IMR-90 (cell line): ENCODE data around the gene HIGD1C. TPM values are rescaled to one million over a fixed set of nuclear protein-coding genes. Genes with fewer than 3 reads are reported as not detected.

Experiments
- ATAC-seq: fragments of 200-7000 bp; cut with Tn5 transposase; 2 replicates; pipeline ENCODE4 v1.9.1; 2020; ENCODE audit warnings: low read depth, mild to moderate bottlenecking, moderate library complexity
- BruUV-seq: library from RNA; stranded (reverse); fragments of 400-500 nt; replicated peaks from 2 replicates; lab custom pipeline; 2021; lab: Mats Ljungman, UMichigan
- CTCF ChIA-PET: fragments of 300-600 bp; formaldehyde crosslinking; extraction: SDS; loops from one replicate; lab custom pipeline; 2021; ENCODE audit warnings: antibody characterized with exemption; lab: Yijun Ruan, JAX
- POLR2A ChIA-PET: fragments of 300-600 bp; sonication (Branson Sonifier 250); formaldehyde crosslinking; loops from one replicate; lab custom pipeline; 2022; ENCODE audit warnings: antibody characterized with exemption; ENCODE audit not compliant: unreplicated experiment; lab: Charles Lee
- DNase-seq: peaks from one replicate; pipeline ENCODE4 v3.0.0; 2013
- H2AFZ ChIP-seq: replicated peaks from 2 replicates; pipeline ENCODE3; 2013; ENCODE audit warnings: low read length, mild to moderate bottlenecking; ENCODE audit not compliant: poor library complexity
- H2AK5ac ChIP-seq: 2 replicates; pipeline ENCODE4 v1.6.1; 2013; ENCODE audit warnings: low read depth, low read length, inconsistent platforms
- H2AK9ac ChIP-seq: replicated peaks from 2 replicates; pipeline ENCODE3; 2013; ENCODE audit warnings: mild to moderate bottlenecking, low read depth, low read length, moderate library complexity; ENCODE audit not compliant: poor library complexity
- H2BK120ac ChIP-seq: 2 replicates; pipeline ENCODE4 v1.6.1; 2013; ENCODE audit warnings: low read depth, low read length, inconsistent platforms
- H2BK15ac ChIP-seq: 3 replicates; pipeline ENCODE4 v1.6.1; 2013; ENCODE audit warnings: low read depth, low read length, inconsistent platforms
- H2BK20ac ChIP-seq: 2 replicates; pipeline ENCODE4 v1.6.1; 2013; ENCODE audit warnings: low read depth, mild to moderate bottlenecking, inconsistent platforms, low read length, moderate library complexity
- H2BK5ac ChIP-seq: 2 replicates; pipeline ENCODE4 v1.6.1; 2013; ENCODE audit warnings: mild to moderate bottlenecking, low read depth, low read length, inconsistent platforms; ENCODE audit not compliant: poor library complexity, severe bottlenecking
- H3K14ac ChIP-seq: replicated peaks from 2 replicates; pipeline ENCODE4 v1.6.1; 2013; ENCODE audit warnings: low read depth, low read length, inconsistent platforms
- H3K18ac ChIP-seq: 2 replicates; pipeline ENCODE4 v1.6.1; 2013; ENCODE audit warnings: low read depth, low read length, control low read depth
- H3K23ac ChIP-seq: 2 replicates; pipeline ENCODE4 v1.6.1; 2013; ENCODE audit warnings: low read depth, low read length, inconsistent platforms
- H3K27ac ChIP-seq: 2 replicates; pipeline ENCODE4 v1.5.1; 2013; ENCODE audit warnings: mild to moderate bottlenecking, control low read depth, low read length; ENCODE audit not compliant: insufficient read depth
- H3K27me3 ChIP-seq: 2 replicates; pipeline ENCODE4 v1.6.1; 2013; ENCODE audit warnings: low read length; ENCODE audit not compliant: control insufficient read depth, insufficient read depth
- H3K36me3 ChIP-seq: 2 replicates; pipeline ENCODE4 v1.6.1; 2013; ENCODE audit warnings: low read length, mixed read lengths; ENCODE audit not compliant: control insufficient read depth, insufficient read depth
- H3K4ac ChIP-seq: 2 replicates; pipeline ENCODE4 v1.6.1; 2013; ENCODE audit warnings: low read depth, low read length, inconsistent platforms
- H3K4me1 ChIP-seq: 2 replicates; pipeline ENCODE4 v1.6.1; 2013; ENCODE audit warnings: low read length, mixed read lengths; ENCODE audit not compliant: control insufficient read depth, insufficient read depth
- H3K4me2 ChIP-seq: 2 replicates; pipeline ENCODE4 v1.6.1; 2013; ENCODE audit warnings: low read depth, mild to moderate bottlenecking, control low read depth, low read length, moderate library complexity
- H3K4me3 ChIP-seq: 2 replicates; pipeline ENCODE4 v1.5.1; 2013; ENCODE audit warnings: low read depth, mild to moderate bottlenecking, control low read depth, low read length, moderate library complexity; ENCODE audit not compliant: insufficient read depth
- H3K56ac ChIP-seq: 2 replicates; pipeline ENCODE4 v1.6.1; 2013; ENCODE audit warnings: low read length, inconsistent platforms; ENCODE audit not compliant: insufficient read depth; ENCODE audit errors: extremely low read depth
- H3K79me1 ChIP-seq, 2 experiments: 2 replicates each; pipeline ENCODE4 v1.6.1; 2013; ENCODE audit warnings: low read length in 2 of 2, inconsistent platforms in 1 of 2, low read depth in 1 of 2
- H3K9ac ChIP-seq: 2 replicates; pipeline ENCODE4 v1.6.1; 2013; ENCODE audit warnings: low read depth, low read length, control low read depth
- H3K9me1 ChIP-seq: 2 replicates; pipeline ENCODE4 v1.6.1; 2013; ENCODE audit warnings: low read length, inconsistent platforms; ENCODE audit not compliant: insufficient read depth
- H3K9me3 ChIP-seq: 2 replicates; pipeline ENCODE4 v1.6.1; 2013; ENCODE audit warnings: low read length; ENCODE audit not compliant: control insufficient read depth, insufficient read depth
- H4K20me1 ChIP-seq: 2 replicates; pipeline ENCODE4 v1.6.1; 2013; ENCODE audit warnings: low read length, inconsistent platforms; ENCODE audit not compliant: insufficient read depth
- H4K5ac ChIP-seq: 2 replicates; pipeline ENCODE4 v1.6.1; 2013; ENCODE audit warnings: mild to moderate bottlenecking, low read depth, low read length, control low read depth
- H4K8ac ChIP-seq, 2 experiments: 2 replicates each; pipeline ENCODE4 v1.6.1; 2013; ENCODE audit warnings: low read depth in 2 of 2, low read length in 2 of 2, control low read depth in 1 of 2, inconsistent platforms in 1 of 2
- H4K91ac ChIP-seq: 2 replicates; pipeline ENCODE4 v1.6.1; 2013; ENCODE audit warnings: low read depth, low read length, inconsistent platforms; ENCODE audit not compliant: insufficient read depth
- BHLHE40 ChIP-seq: fragments of 150-350 bp; IDR thresholded peaks from 2 replicates; pipeline ENCODE4 v1.6.1; 2016; ENCODE audit warnings: mild to moderate bottlenecking, low read depth, low read length
- CEBPB ChIP-seq: IDR thresholded peaks from 2 replicates; pipeline ENCODE4 v1.6.1; 2012; ENCODE audit warnings: low read depth, low read length, improper control_type of control experiment
- CHD1 ChIP-seq: IDR thresholded peaks from 2 replicates; pipeline ENCODE4 v1.6.1; 2012; ENCODE audit warnings: low read depth, low read length, improper control_type of control experiment
- ELK1 ChIP-seq: fragments of 150-350 bp; IDR thresholded peaks from 2 replicates; pipeline ENCODE4 v1.6.1; 2016; ENCODE audit warnings: low read depth, mild to moderate bottlenecking, low read length, moderate library complexity, borderline replicate concordance
- FOS ChIP-seq: fragments of 150-350 bp; IDR thresholded peaks from 2 replicates; pipeline ENCODE4 v1.6.1; 2016; ENCODE audit warnings: low read depth, low read length
- MAFK ChIP-seq: IDR thresholded peaks from 2 replicates; pipeline ENCODE4 v1.6.1; 2012; ENCODE audit warnings: low read depth, low read length, improper control_type of control experiment
- MAZ ChIP-seq: IDR thresholded peaks from 2 replicates; pipeline ENCODE4 v1.6.1; 2012; ENCODE audit warnings: low read depth, mild to moderate bottlenecking, low read length, improper control_type of control experiment, moderate library complexity, borderline replicate concordance
- MXI1 ChIP-seq: IDR thresholded peaks from 2 replicates; pipeline ENCODE4 v1.6.1; 2012; ENCODE audit warnings: low read depth, mild to moderate bottlenecking, low read length, moderate library complexity, borderline replicate concordance
- NFE2L2 ChIP-seq: fragments of 150-350 bp; IDR thresholded peaks from 2 replicates; pipeline ENCODE4 v1.6.1; 2016; ENCODE audit warnings: low read depth, mild to moderate bottlenecking, low read length
- POLR2A ChIP-seq: IDR thresholded peaks from 2 replicates; pipeline ENCODE4 v1.6.1; 2012; ENCODE audit warnings: mild to moderate bottlenecking, low read depth, low read length
- RAD21 ChIP-seq: IDR thresholded peaks from 2 replicates; pipeline ENCODE4 v1.6.1; 2012; ENCODE audit warnings: low read length, improper control_type of control experiment
- RCOR1 ChIP-seq: IDR thresholded peaks from 2 replicates; pipeline ENCODE4 v1.6.1; 2012; ENCODE audit warnings: mild to moderate bottlenecking, low read length, improper control_type of control experiment; ENCODE audit not compliant: insufficient replicate concordance
- RFX5 ChIP-seq: IDR thresholded peaks from 2 replicates; pipeline ENCODE4 v1.8.0; 2012; ENCODE audit warnings: low read depth, mild to moderate bottlenecking, low read length, moderate library complexity
- SMC3 ChIP-seq: fragments of 150-350 bp; IDR thresholded peaks from 2 replicates; pipeline ENCODE4 v1.6.1; 2016; ENCODE audit warnings: low read depth, mild to moderate bottlenecking, antibody characterized with exemption, low read length, moderate library complexity
- USF2 ChIP-seq: fragments of 150-350 bp; IDR thresholded peaks from 2 replicates; pipeline ENCODE4 v1.6.1; 2017; ENCODE audit warnings: mild to moderate bottlenecking, antibody characterized with exemption, low read length, low read depth
- WGBS, 2 experiments: methylation state at CpG; one replicate each; pipeline versions ENCODE4 v1.1.5 to v1.1.7; 2013; ENCODE audit warnings: missing lambda C conversion rate in 2 of 2; ENCODE audit not compliant: insufficient read length in 1 of 2; ENCODE audit errors: extremely low coverage in 2 of 2; 5-methylcytosine and 5-hydroxymethylcytosine counted together
- dilution Hi-C: fragments of 300-500 bp; cut with HindIII; formaldehyde crosslinking; loops from one replicate; pipeline ENCODE4 v1.14.3; 2018; ENCODE audit warnings: low sequenced_read_pairs; ENCODE audit not compliant: unreplicated experiment
- in situ Hi-C: fragments of 300-500 bp; cut with MboI; formaldehyde crosslinking; loops from 3 replicates; pipeline ENCODE4 v1.14.3; 2019; ENCODE audit warnings: low sequenced_read_pairs, inconsistent platforms, mixed read lengths
- intact Hi-C: fragments of 100-400 bp; cut with micrococcal nuclease; formaldehyde crosslinking; loops from 2 replicates; pipeline ENCODE4 v1.10.0; 2022
- polyA plus RNA-seq, 3 experiments: library from polyadenylated mRNA; depleted of rRNA; stranded (reverse); fragments of >200 nt; gene quantifications; 2 replicates each; pipeline ENCODE4 v1.2.3, GENCODE V29; 2012; ENCODE audit warnings: low replicate concordance in 1 of 3
- total RNA-seq: library from RNA; depleted of rRNA; stranded (reverse); fragments of >200 nt; gene quantifications from 2 replicates; pipeline ENCODE4 v1.2.3, GENCODE V29; 2012

Gene HIGD1C
- total and polyA plus RNA-seq, 2 of the 4 experiments (the other 2 are of a cell fraction) = not detected

GRCh38 chr12:50951112-50951511, 1.2 kb upstream of the HIGD1C start:
- Histone ChIP-seq H4K91ac (no peak overlapping the region), H2BK5ac (no peak overlapping the region), H2BK15ac (no peak overlapping the region), H2BK120ac (no peak overlapping the region), H3K56ac (no peak overlapping the region), H3K27ac (no peak overlapping the region), H3K4ac (no peak overlapping the region), H3K18ac (no peak overlapping the region), H3K23ac (no peak overlapping the region), H3K36me3 (no peaks in the 10 kb centered on the region), H3K14ac (no peak overlapping the region), H3K79me1 (no peaks in the 10 kb centered on the region), H2AK5ac (no peak overlapping the region), H3K4me3 (no peak overlapping the region), H4K5ac (no peak overlapping the region), H2BK20ac (no peak overlapping the region), H3K9ac (no peak overlapping the region), H3K27me3 (no peaks in the 10 kb centered on the region), H4K20me1 (no peaks in the 10 kb centered on the region), H2AK9ac (no peak overlapping the region), H4K8ac (no peak overlapping the region), H3K9me3 (no peaks in the 10 kb centered on the region), H3K9me1 (peaks cover 3% of the 10 kb centered on the region; the same call in 1 of the 2 replicates), H3K4me2 (no peak overlapping the region), H2AFZ (no peak overlapping the region), H3K4me1 (no peaks in the 10 kb centered on the region)
- POLR2A ChIA-PET = no interaction called here
- dilution Hi-C loops = no loop called here
- no TSS peak for BruUV-seq
- TF ChIP-seq ELK1 (no peak), USF2 (no peak), POLR2A (no peak), FOS (no peak), NFE2L2 (no peak), RAD21 (no peak), MAFK (no peak), RFX5 (no peak), CHD1 (no peak), RCOR1 (no peak), CEBPB (no peak), SMC3 (no peak), MAZ (no peak), MXI1 (no peak), BHLHE40 (no peak)
- CTCF ChIA-PET = no interaction called here
- no CpG with 5 or more reads among the region's 2 CpGs for WGBS, 2 experiments
- in situ Hi-C loops = no loop called here
- ATAC-seq (no peak), DNase-seq (no peak)
- intact Hi-C loops = no loop called here
